ENCODE measurements around the gene LIMS1.

DNA sequence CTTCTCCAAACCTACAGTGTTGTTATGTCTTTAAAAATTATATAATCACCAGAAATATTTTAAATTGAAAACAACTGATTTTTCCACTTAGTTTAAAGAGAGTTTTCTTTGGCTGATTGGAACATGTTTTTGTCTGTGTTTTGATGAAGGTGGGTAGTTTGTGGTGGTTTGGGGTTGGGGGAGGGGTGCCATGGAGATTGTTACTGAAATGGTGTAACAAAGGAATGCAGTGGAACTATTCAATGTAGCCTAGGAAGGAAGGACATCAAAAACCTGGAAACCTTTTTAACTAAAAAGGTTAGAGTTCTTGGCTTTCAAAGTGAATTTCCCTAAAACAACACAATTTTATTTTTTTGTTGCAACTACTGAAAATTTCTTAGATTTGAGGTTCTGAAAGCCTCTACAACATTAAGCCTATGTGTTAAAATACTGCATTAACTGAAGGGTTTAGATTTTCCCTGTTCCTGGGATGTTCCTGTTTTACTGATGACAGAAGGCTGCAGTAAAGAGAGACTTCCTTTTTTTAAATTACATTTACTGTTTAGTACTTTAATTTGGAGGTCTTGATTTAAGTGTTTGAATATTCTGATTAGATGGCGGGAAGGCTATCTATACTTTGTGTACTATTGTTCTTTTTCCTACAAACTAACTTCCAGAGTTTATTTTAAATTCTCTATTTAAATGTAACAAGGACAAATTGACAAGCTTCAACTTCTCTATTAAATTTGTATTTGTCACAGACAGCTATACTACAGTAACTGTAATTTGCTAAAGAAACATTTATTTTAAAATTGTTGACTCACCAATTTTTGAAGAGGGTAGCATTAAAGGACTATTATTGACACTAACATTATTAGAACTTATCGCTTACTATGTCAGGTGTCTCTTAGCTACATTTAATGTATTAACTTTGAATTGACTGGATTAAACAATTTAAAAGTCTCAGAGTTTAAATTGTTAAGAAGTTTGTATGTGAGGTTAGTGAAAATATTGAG, 87.7 kb downstream of the LIMS1 start:
- TF ChIP-seq, protein P1, sequence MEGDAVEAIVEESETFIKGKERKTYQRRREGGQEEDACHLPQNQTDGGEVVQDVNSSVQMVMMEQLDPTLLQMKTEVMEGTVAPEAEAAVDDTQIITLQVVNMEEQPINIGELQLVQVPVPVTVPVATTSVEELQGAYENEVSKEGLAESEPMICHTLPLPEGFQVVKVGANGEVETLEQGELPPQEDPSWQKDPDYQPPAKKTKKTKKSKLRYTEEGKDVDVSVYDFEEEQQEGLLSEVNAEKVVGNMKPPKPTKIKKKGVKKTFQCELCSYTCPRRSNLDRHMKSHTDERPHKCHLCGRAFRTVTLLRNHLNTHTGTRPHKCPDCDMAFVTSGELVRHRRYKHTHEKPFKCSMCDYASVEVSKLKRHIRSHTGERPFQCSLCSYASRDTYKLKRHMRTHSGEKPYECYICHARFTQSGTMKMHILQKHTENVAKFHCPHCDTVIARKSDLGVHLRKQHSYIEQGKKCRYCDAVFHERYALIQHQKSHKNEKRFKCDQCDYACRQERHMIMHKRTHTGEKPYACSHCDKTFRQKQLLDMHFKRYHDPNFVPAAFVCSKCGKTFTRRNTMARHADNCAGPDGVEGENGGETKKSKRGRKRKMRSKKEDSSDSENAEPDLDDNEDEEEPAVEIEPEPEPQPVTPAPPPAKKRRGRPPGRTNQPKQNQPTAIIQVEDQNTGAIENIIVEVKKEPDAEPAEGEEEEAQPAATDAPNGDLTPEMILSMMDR (IDR thresholded peaks at IDR 0.05 in 8 of 11, conservative IDR thresholded peaks at IDR 0.05 in 3 of 11) = no peak
- TF ChIP-seq POLR2A (IDR thresholded peaks at IDR 0.05) (no peak), POLR2AphosphoS5 (IDR thresholded peaks at IDR 0.05) (no peak)
